Measurements from ENCODE around the gene MMP20.

MMP20 gene

GRCh38 chr11:102560555-102561011 lies 64.5 kb downstream of the MMP20 start:
- DNase-seq (ENCODE audit: low read depth in 3 of 3, low spot score in 1 of 3): no peak

- no peak for DNase-seq (ENCODE audit: low read depth in 3 of 3, low spot score in 1 of 3)
Observed at GRCh38 chr11:102559839-102560238, 65.3 kb downstream of the MMP20 start.

- no peak for DNase-seq (ENCODE audit: low read depth in 3 of 3, low spot score in 1 of 3)
Observed at GRCh38 chr11:102555091-102555490, 70.0 kb downstream of the MMP20 start.

GRCh38 chr11:102553835-102554282 lies 71.3 kb downstream of the MMP20 start:
- no peak for DNase-seq (ENCODE audit: low read depth in 3 of 3, low spot score in 1 of 3)

GRCh38 chr11:102552447-102553194 lies 72.5 kb downstream of the MMP20 start:
- no peak for DNase-seq (ENCODE audit: low read depth in 3 of 3, low spot score in 1 of 3)

- no peak for DNase-seq (ENCODE audit: low read depth in 3 of 3, low spot score in 1 of 3)
Observed at GRCh38 chr11:102552020-102552419, 73.1 kb downstream of the MMP20 start.

- DNase-seq (ENCODE audit: low read depth in 3 of 3, low spot score in 1 of 3): no peak
Observed at GRCh38 chr11:102551169-102551781, 73.9 kb downstream of the MMP20 start.

- no peak for DNase-seq (ENCODE audit: low read depth in 3 of 3, low spot score in 1 of 3)
Observed at GRCh38 chr11:102546923-102547471, 78.1 kb downstream of the MMP20 start.

GRCh38 chr11:102546427-102546826 lies 78.7 kb downstream of the MMP20 start:
- DNase-seq (ENCODE audit: low read depth in 3 of 3, low spot score in 1 of 3): no peak

GRCh38 chr11:102545701-102546100 lies 79.4 kb downstream of the MMP20 start:
- DNase-seq (ENCODE audit: low read depth in 3 of 3, low spot score in 1 of 3): no peak

GRCh38 chr11:102544594-102544993 lies 80.5 kb downstream of the MMP20 start:
- DNase-seq (ENCODE audit: low read depth in 3 of 3, low spot score in 1 of 3): no peak

- no peak for DNase-seq (ENCODE audit: low read depth in 3 of 3, low spot score in 1 of 3)
Observed at GRCh38 chr11:102539567-102539966, 85.6 kb downstream of the MMP20 start.

- no peak for DNase-seq (ENCODE audit: low read depth in 3 of 3, low spot score in 1 of 3)
Observed at GRCh38 chr11:102538932-102539331, 86.2 kb downstream of the MMP20 start.

- no peak for DNase-seq (ENCODE audit: low read depth in 3 of 3, low spot score in 1 of 3)
Observed at GRCh38 chr11:102534261-102534872, 90.8 kb downstream of the MMP20 start.

- DNase-seq (ENCODE audit: low read depth in 3 of 3, low spot score in 1 of 3): no peak
Observed at GRCh38 chr11:102530558-102530957, 94.6 kb downstream of the MMP20 start, which contains the start of gene MMP7. MMP7 (minus strand) TSS chr11:102530747; CDS start chr11:102530700, 47 bp downstream.

GRCh38 chr11:102528618-102529017 lies 96.5 kb downstream of the MMP20 start:
- no peak for DNase-seq (ENCODE audit: low read depth in 3 of 3, low spot score in 1 of 3)

- DNase-seq (ENCODE audit: low read depth in 3 of 3, low spot score in 1 of 3): no peak
Observed at GRCh38 chr11:102527684-102528083, 97.4 kb downstream of the MMP20 start.

GRCh38 chr11:102527041-102527440 lies 98.1 kb downstream of the MMP20 start:
- no peak for DNase-seq (ENCODE audit: low read depth in 3 of 3, low spot score in 1 of 3)

Measured in stimulated activated CD4-positive, alpha-beta T cell treated with anti-CD3 and anti-CD28 coated beads, TNF-alpha, amount 100 ng/mL, for 1 hour (primary cell).